Measurements from ENCODE around the gene IQSEC1. TPM values are rescaled to one million over a fixed set of nuclear protein-coding genes. Genes with fewer than 3 reads are reported as not detected.

The IQSEC1 gene
- polyA plus RNA-seq, 2 of the 4 experiments (the other 2 are of a cell fraction): 3.7 to 10.7 TPM

DNA sequence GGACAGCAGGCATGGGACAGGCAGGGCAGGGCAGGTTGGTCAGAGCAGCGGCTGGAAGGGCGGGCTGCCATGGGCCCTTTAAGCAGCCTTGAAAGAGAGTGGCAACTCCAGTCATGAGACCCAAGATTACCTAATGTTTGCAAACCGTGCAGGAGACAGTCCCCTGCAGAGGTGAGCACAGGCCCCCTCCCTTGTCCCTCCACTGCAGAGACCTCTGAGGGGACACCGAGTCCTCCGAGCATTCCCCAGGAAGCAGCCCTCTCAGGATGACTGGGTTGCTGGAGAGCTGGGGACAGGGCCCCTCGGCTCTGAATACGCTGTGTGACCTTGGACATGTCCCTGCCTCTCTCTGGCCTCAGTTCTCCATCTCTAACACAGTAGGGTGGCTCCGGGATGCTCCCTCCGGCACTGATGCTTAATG is 81.4 kb downstream of the IQSEC1 start (continued):
- TF ChIP-seq KDM1A (IDR thresholded peaks at IDR 0.05; ENCODE audit: low read depth) (no peak), MYC (IDR thresholded peaks at IDR 0.05; ENCODE audit: borderline replicate concordance, low read length) (no peak), EP300 (IDR thresholded peaks at IDR 0.05) (no peak), HOXB13 (CRISPR knock-in tag; IDR thresholded peaks at IDR 0.05; ENCODE audit: low read depth) (no peak)

DNA sequence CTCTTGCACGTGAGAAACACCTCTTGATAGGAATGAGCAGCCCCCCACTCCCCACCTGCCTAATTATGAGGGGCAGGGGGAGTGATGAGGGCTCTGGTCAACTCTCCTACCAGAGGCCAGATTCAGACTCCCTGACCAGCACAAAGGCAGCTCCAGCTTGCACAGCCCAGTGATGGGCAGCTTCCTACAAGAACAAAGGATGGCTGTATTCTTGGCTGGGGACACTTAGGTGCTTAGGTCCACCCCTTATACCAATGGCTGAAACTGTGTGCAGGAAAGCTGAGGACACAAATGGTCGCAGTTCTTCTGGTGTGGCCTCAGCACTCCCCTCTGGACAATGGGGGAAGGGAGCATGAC is 81.8 kb downstream of the IQSEC1 start:
- TF ChIP-seq MYC (IDR thresholded peaks at IDR 0.05; ENCODE audit: borderline replicate concordance, low read length): no peak
- TF ChIP-seq ZC3H11A (IDR thresholded peaks at IDR 0.05): no peak
- no peak for TF ChIP-seq CHD4 (IDR thresholded peaks at IDR 0.05; ENCODE audit: borderline replicate concordance)
- no peak for TF ChIP-seq GATA3 (IDR thresholded peaks at IDR 0.05; ENCODE audit: borderline replicate concordance)
- TF ChIP-seq RNF2 (IDR thresholded peaks at IDR 0.05; ENCODE audit: borderline replicate concordance, low read depth): no peak
- TF ChIP-seq, protein P1, sequence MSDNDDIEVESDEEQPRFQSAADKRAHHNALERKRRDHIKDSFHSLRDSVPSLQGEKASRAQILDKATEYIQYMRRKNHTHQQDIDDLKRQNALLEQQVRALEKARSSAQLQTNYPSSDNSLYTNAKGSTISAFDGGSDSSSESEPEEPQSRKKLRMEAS (IDR thresholded peaks at IDR 0.05): no peak
- TF ChIP-seq, protein P2, sequence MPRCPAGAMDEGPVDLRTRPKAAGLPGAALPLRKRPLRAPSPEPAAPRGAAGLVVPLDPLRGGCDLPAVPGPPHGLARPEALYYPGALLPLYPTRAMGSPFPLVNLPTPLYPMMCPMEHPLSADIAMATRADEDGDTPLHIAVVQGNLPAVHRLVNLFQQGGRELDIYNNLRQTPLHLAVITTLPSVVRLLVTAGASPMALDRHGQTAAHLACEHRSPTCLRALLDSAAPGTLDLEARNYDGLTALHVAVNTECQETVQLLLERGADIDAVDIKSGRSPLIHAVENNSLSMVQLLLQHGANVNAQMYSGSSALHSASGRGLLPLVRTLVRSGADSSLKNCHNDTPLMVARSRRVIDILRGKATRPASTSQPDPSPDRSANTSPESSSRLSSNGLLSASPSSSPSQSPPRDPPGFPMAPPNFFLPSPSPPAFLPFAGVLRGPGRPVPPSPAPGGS (IDR thresholded peaks at IDR 0.05): no peak
- TF ChIP-seq, protein P3, sequence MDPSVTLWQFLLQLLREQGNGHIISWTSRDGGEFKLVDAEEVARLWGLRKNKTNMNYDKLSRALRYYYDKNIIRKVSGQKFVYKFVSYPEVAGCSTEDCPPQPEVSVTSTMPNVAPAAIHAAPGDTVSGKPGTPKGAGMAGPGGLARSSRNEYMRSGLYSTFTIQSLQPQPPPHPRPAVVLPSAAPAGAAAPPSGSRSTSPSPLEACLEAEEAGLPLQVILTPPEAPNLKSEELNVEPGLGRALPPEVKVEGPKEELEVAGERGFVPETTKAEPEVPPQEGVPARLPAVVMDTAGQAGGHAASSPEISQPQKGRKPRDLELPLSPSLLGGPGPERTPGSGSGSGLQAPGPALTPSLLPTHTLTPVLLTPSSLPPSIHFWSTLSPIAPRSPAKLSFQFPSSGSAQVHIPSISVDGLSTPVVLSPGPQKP (IDR thresholded peaks at IDR 0.05; ENCODE audit: low read depth, low read length): no peak
- TF ChIP-seq ESRRA (IDR thresholded peaks at IDR 0.05; ENCODE audit: borderline replicate concordance, low read length): no peak
- no peak for TF ChIP-seq SMC3 (IDR thresholded peaks at IDR 0.05)
- no peak for TF ChIP-seq POLR2AphosphoS2 (conservative IDR thresholded peaks at IDR 0.05; ENCODE audit: low read length)
- TF ChIP-seq RCOR1 (IDR thresholded peaks at IDR 0.05; ENCODE audit: low read depth, low read length): no peak
- TF ChIP-seq RFX5 (IDR thresholded peaks at IDR 0.05): no peak
- TF ChIP-seq JUN (IDR thresholded peaks at IDR 0.05): no peak
- no peak for TF ChIP-seq TFCP2L1 (CRISPR knock-in tag; IDR thresholded peaks at IDR 0.05)
- DNase-seq (ENCODE audit: low read depth in 1 of 2, low spot score in 1 of 2) (no peak), ATAC-seq (no peak), FAIRE-seq (no peak)
- Histone ChIP-seq H3K4me3 (no peak overlapping the region), H3K4me2 (no peak overlapping the region), H3K4me1 (peaks cover 34% of the 10 kb centered on the region), H3K9me3 (no peaks in the 10 kb centered on the region), H3K27ac (no peak overlapping the region)
- 90% methylated on average over 2 of the region's 2 CpGs for WGBS (ENCODE audit: missing lambda C conversion rate)
- POLR2A ChIA-PET: no interaction called here
- CTCF ChIA-PET: interaction anchor here (1.8 to 5.3 kb wide), 2 partner anchors 19 to 26 kb away, joined by 4 to 35 read pairs; no protein-coding TSS in a partner anchor

DNA sequence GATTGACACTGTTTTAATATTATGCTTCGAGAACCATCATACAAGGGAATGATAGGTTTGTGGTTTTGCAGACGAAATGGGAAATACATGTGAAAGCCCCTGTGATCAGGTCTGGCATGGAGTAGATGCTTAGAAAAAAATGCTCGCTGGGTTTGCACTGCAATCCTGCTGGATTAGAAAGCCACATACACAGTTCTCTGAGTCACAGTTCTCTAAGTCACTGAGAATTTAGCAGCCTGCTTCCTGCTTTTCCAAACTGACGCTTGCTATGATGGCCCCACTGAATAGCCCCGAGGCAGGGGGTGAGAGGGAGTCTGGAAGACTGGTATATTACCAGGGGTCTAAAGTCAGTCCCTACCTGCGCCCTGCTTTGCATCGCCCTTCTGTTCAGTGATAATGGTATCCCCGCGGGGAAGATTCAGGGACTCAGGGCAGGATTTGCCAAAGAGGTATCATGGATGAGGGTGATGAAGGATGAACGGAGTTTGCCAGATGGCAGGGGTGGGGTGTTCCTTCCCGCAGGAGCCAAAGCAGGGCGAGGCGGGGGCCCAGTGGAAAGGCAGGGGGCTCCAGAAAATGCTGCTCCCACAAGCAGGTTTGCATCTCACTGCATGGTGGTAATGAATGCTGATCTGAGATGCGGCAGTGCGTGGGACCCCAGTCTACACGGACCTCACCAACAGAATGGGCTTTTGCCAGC is 82.3 kb downstream of the IQSEC1 start:
- CTCF ChIA-PET: interaction anchor here (1.8 kb wide), 1 partner anchor 18 kb away, joined by 4 read pairs; no protein-coding TSS in a partner anchor
- no peak for ATAC-seq
- no peak for FAIRE-seq

More for the DNA sequence above, 82.3 kb downstream of the IQSEC1 start:
- H3K4me3 ChIP-seq: no peak overlapping the region
- no peaks in the 10 kb centered on the region for H3K9me3 ChIP-seq
- 71% methylated on average over 14 of the region's 16 CpGs for WGBS (ENCODE audit: missing lambda C conversion rate)
- TF ChIP-seq, protein P4, sequence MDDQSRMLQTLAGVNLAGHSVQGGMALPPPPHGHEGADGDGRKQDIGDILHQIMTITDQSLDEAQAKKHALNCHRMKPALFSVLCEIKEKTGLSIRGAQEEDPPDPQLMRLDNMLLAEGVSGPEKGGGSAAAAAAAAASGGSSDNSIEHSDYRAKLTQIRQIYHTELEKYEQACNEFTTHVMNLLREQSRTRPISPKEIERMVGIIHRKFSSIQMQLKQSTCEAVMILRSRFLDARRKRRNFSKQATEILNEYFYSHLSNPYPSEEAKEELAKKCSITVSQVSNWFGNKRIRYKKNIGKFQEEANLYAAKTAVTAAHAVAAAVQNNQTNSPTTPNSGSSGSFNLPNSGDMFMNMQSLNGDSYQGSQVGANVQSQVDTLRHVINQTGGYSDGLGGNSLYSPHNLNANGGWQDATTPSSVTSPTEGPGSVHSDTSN (IDR thresholded peaks at IDR 0.05): no peak
- TF ChIP-seq, protein P5, sequence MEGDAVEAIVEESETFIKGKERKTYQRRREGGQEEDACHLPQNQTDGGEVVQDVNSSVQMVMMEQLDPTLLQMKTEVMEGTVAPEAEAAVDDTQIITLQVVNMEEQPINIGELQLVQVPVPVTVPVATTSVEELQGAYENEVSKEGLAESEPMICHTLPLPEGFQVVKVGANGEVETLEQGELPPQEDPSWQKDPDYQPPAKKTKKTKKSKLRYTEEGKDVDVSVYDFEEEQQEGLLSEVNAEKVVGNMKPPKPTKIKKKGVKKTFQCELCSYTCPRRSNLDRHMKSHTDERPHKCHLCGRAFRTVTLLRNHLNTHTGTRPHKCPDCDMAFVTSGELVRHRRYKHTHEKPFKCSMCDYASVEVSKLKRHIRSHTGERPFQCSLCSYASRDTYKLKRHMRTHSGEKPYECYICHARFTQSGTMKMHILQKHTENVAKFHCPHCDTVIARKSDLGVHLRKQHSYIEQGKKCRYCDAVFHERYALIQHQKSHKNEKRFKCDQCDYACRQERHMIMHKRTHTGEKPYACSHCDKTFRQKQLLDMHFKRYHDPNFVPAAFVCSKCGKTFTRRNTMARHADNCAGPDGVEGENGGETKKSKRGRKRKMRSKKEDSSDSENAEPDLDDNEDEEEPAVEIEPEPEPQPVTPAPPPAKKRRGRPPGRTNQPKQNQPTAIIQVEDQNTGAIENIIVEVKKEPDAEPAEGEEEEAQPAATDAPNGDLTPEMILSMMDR (IDR thresholded peaks at IDR 0.05): no peak
- TF ChIP-seq SREBF2 (IDR thresholded peaks at IDR 0.05) (no peak), HOXB5 (CRISPR knock-in tag; IDR thresholded peaks at IDR 0.05) (no peak)
- TF ChIP-seq, protein P6, sequence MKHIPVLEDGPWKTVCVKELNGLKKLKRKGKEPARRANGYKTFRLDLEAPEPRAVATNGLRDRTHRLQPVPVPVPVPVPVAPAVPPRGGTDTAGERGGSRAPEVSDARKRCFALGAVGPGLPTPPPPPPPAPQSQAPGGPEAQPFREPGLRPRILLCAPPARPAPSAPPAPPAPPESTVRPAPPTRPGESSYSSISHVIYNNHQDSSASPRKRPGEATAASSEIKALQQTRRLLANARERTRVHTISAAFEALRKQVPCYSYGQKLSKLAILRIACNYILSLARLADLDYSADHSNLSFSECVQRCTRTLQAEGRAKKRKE (CRISPR knock-in tag; IDR thresholded peaks at IDR 0.05; ENCODE audit: low read depth): no peak
- TF ChIP-seq, protein P7, sequence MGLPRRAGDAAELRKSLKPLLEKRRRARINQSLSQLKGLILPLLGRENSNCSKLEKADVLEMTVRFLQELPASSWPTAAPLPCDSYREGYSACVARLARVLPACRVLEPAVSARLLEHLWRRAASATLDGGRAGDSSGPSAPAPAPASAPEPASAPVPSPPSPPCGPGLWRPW (IDR thresholded peaks at IDR 0.05): no peak
- no peak overlapping the region for H3K4me2 ChIP-seq
- H3K4me1 ChIP-seq: peaks cover 34% of the 10 kb centered on the region
- POLR2A ChIA-PET: no interaction called here
- no peak overlapping the region for H3K27ac ChIP-seq
- DNase-seq (ENCODE audit: low read depth in 1 of 2, low spot score in 1 of 2): no peak

Measured in A549 (cell line).